T-helper 9 cell (primary cell): ENCODE data around the gene TTC27.
"Not testable (repeated sequence)": the region's sequence is repeated elsewhere in the genome, so short reads cannot be mapped to it uniquely, and the experiment has no call there.

ENCODE experiments used
- DNase-seq: peaks from one replicate; pipeline ENCODE4 v3.0.0-alpha.2; 2020

TTC27 gene

DNA sequence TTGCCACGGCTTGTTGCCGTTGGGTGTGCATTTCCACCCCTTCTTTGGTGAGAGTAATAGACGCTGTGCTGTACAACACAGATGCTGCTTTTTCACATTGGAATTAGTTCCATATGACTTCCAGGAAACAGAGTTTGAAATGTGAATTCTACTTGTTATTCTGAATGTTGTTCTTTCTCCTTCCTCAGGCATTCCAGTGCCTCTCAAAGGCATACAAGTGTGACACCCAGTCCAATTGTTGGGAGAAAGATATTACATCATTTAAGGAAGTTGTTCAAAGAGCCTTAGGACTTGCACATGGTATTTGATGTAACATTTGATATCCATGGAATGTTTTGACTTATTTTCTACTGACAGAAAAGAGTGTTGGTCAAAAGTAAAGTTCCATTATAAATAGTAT, 184.5 kb downstream of the TTC27 start:
- DNase-seq, result no peak

DNA sequence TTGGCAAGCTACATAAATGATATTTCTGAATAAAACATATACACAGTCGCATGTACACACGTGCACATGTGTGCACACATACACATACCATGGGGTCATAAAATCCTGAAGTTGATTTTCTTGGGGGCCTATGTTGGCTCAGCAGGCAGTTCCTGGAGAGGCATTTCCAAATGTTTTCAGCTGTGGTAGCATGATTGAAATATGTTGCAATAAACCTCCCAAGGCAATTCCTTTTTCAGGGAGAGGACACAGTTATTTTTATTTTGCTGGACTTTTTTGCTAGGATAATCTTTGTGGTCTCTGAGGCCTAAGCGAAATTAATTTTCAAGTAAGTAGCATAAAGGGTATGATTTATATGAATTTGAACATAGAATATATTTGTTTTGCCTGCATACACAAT, 192.2 kb downstream of the TTC27 start:
- no peak for DNase-seq

DNA sequence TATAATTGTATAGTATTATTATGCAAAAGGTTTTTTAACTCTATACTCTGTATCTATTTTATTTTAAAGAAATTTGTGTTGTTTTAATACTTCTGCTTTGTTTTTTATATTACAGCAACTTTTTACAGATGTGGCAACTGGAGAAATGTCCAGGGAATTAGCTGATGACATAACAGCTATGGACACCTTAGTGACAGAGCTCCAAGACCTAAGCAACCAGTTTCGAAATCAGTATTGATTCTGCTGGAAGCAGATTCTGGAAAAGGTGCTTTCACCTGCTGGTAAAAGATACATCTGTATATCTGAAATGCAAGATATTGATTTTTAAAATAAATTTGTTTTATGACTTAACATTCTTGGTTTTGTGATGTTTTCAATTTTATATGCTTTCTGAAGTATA, 192.9 kb downstream of the TTC27 start:
- DNase-seq, result no peak

DNA sequence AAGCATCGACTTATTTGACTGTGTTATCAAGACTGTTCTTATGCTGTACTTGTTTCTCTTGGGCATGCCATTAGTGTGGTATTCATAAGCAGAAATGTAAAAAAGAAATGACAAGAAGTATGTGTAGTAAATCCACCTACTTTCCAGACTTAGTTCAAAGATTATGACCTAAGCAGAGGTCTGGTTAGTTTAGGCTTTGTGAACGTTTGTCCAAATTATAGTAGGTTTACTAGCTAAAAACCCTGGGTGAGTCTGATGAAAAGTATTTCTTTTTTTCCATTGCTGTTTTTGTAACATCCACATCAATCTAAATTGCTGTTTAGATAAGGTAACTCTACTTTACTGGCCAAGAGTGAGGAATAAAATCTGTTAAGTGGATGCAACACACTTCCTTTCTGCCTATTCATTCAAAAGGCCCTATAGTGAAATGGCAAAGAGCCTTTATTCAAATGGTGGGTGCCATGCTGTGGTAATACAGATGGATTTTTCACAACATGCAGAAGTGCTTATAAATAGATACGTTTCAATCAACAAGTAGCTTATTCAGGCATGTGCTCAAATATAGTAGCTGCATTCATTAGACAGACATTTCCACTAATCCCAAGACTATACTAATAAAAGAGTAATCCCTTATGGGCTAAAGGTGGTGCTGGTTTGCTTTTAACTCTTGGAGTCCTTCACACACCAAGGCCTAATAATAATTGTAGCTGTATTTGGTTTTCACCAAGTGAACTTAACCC, 196.4 kb downstream of the TTC27 start:
- DNase-seq, result no peak

DNA sequence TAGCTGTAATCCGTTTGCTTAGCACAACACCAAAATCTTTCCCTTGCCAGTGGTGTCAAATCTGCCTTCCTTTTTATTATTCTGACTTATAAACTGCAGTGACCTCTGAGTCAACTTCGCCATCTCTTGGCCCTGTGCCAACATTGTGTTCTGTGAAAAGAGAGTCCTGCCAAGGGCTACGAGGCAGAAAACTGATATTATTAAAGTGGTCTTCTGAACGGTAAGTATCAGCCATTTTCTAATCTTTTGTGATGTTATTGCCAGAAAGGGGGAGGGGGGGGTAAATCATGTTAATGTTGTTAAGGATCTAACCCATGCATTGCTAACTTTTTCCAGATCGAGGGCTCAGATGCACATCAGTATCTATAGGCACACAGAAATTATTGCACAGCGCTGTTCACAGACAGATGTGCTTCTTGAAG, 197.5 kb downstream of the TTC27 start:
- DNase-seq, result no peak

DNA sequence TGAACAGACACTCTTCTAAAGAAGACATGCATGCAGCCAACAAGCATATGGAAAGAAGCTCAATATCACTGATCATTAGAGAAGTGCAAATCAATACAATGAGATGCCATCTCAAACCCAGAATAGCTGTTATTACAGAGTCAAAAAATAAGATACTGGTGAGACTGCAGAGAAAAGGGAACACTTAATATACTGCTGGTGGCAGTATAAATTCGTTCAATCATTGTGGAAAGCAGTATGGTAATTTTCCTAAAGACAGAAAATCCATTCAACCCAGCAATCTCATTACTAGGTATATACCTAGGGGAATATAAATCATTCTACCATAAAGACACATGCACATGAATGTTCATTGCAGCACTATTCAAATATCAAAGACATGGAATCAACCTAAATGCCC, 202.3 kb downstream of the TTC27 start:
- no peak for DNase-seq

DNA sequence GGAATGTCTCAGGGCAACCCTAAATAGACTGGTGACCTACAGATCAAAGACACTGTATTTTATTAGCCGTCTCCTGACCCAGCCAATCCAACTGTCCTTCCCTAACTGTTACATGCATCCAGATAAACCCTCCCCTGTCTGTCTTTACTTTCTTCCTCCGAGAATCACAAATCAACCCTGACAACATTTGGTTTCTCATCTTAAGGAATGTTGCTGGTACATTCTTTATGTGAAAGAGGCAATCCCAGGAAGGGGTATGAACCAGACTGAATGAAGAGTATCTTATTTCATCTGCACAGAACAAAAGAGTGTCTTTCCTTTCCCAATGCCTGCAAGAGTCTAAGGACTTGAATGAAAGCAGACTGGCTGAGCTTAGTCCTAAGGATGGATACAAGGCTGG, 205.0 kb downstream of the TTC27 start:
- DNase-seq, result no peak

DNA sequence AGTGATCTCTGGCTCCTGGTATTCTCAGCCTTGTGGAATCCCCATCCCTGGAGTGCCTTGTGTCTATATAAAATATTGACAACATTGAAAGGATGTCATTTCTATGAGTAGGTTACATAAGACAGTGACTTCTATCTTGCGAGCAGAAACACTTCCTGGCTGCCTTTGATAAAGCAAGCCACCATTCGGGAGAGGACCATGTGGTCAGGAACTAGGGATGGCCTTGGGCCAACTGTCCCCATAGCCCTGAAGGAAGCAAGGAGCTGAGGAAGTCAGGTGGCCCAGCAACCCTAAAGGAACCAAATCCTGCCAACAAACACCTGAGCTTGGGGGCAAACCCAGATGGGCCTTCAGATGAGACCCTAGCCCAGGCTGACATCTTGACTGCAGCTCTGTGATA, 205.9 kb downstream of the TTC27 start:
- no peak for DNase-seq

DNA sequence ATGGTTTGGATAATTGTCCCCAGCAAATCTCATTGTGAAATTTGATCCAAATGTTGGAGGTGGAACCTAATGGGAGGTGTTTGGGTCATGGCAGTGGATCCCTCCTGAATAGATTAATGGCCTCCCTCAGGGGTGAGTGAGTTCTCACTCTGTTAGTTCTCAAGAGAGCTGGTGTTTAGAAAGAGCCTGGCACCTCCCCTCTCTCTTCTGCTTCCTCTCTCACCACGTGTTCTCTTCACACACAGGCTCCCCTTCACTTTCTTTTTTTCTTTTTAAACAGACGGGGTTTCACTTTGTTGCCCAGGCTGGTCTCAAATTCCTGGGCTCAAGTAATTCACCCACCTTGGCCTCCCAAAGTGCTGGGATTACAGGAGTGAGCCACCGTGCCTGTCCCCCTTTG, 207.3 kb downstream of the TTC27 start:
- DNase-seq, result no peak

DNA sequence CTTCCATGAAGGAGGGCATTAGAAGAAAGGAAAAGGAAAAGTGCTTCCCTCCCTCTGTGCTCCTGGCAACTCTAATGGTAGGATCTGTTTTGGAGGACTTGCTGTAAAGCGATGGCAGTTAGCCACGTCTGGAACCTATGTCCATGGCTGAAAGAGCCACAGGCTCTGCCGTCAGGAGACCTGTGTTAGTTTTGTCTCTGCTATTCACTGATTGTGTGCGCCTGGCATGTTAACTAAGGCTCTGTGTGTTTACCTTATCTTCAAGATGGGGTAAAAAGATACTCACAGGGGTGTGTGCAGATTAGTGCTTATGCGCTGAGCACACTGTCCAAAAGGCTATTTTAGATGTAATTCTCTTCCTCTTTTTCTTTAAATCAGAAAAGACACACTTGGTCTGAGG, 209.1 kb downstream of the TTC27 start:
- no peak for DNase-seq

DNA sequence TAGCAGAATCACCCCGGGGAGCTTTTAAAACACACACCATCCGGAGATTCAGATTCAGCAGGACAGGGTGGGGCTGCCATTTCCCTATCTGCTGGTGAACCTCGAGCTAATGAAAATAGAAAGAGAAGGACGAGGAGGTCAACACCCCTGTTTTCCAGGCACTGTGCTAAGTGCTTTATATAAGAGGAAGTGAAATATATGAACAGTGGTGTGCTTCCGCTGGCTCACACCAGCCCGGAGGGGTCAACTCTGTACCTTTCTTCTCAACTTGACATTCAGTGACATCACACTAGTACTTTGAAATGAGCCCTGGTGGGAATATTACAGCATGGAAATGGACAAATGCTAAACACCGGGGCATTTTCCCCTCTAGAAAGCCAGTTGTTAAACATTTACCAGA, 210.6 kb downstream of the TTC27 start:
- DNase-seq, result no peak

DNA sequence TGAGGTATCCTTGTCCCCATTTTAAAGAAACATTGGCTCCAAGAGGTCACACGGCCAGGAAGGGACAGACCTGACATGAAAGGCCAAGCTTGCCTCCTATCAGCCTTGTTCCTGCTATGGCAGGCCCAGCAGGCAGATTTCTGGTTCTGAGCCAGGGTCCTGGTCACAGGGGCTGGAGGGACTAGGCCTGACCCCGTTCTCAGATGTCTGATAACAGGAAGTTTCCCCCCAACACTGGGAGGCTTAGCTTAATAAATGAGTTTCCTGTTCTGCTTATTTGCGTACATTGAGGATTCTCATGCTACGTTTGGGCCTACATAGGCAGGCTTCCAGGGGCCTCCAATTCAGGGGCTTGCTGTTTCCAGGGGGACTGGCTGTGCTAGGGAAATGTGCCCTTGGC, 211.1 kb downstream of the TTC27 start:
- no peak for DNase-seq

DNA sequence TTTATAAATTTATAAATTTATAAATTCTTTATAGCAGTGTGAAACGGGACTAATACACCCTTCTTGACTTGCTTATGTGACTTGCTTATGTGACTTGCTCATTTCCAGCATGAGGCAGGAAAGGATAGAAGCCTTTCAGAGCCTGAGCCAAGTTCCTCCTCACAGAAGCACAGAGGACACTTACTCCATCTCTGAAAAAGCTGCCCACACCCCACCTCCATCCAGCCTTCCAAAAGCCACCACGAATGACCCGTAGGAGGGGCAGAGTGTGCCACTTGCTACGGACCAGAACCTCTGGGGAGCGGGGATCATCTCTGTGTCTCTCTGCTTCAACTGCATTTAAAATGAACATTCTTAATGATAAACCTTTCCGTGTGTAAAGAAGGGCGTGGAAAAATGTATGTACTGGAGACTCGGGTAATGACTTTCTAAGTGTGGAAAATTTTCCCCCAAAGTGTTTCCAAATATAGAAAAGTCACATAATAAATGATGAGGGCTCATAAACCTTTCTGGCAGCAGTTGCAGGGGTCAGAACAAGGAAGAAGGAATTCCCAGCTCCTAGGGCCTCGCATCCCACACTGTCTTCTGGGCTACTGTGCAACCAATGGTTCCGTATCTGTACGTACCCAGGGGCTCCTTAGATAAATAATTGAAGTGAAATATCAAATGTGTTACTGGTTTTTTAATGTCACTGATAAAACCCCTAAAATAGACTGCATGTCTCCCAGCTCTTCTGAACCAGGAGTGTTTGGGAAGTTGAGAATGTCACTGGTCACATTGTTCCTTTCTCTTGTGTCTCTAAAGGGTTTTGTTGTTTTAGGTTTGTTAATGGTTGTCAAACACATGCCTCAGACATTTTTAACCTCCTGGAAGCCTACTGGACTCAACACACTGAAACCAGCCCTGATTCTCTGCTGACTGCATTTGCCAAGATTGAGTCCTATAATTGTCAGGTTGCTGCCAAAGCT, 214.4 kb downstream of the TTC27 start:
- no peak for DNase-seq

DNA sequence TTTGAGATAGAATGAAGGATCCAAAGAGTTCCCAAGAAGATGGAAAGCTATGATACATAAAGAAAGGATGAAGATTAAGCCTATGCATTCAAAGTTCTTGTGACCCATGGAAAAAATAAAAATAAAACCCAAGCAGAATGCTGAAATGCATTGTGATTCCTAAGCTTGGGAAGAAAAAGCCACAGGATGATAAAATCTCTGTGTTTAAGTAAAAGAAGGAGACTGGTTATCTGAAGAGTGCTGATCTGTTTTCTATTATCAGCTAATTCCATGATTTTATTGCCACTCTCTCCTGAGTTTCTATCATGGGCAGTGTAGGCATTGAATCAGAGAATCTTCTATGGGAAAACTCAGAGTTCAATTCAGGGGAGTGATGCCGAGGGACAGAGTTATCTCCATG, 215.8 kb downstream of the TTC27 start:
- DNase-seq, result no peak

DNA sequence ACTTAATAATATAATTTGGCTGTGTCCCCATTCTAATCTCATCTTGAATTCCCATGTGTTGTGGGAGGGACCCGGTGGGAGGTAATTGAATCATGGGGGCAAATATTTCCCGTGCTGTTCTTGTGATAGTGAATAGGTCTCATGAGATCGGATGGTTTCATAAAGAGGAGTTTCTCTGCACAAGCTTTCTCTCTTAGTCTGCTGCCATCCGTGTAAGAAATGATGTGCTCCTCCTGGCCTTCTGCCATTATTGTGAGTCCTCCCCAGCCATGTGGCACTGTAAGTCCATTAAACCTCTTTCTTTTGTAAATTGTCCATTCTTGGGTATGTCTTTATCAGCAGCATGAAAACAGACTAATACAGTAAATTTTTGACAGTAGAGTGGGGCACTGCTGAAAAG, 216.4 kb downstream of the TTC27 start:
- DNase-seq, result no peak

DNA sequence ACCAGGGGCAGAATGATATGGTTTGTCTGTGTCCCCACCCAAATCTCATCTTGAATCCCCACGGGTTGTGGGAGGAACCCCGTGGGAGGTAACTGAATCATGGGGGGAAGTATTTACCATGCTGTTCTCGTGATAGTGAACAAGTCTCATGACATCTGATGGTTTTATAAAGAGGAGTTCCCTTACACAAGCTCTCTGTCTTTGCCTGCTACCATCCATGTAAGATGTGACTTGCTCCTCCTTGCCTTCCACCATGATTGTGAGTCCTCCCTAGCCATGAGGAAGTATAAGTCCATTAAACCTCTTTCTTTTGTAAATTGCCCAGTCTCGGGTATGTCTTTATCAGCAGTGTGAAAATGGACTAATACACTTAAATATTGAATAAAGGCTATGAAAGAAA, 218.4 kb downstream of the TTC27 start:
- DNase-seq, result not testable (repeated sequence)

DNA sequence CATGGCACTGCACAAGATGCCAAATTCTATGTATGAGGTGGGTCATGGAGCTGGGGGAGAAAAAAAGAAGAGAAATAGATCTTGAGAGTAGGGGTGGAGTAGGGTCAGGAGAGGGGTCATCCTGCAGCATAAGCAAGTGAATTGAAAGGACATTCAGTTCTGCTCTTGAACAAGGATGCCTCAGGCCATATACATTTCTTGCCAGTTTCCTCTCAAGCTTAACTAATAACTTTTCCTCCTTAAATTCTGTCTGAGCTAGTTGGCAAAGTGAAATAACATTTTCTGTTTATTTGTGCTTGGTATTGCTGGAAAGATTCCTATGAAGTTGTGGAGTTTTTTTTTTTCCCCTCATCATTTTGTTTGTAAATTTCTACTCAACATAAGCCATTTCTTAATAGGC, 219.9 kb downstream of the TTC27 start:
- no peak for DNase-seq

DNA sequence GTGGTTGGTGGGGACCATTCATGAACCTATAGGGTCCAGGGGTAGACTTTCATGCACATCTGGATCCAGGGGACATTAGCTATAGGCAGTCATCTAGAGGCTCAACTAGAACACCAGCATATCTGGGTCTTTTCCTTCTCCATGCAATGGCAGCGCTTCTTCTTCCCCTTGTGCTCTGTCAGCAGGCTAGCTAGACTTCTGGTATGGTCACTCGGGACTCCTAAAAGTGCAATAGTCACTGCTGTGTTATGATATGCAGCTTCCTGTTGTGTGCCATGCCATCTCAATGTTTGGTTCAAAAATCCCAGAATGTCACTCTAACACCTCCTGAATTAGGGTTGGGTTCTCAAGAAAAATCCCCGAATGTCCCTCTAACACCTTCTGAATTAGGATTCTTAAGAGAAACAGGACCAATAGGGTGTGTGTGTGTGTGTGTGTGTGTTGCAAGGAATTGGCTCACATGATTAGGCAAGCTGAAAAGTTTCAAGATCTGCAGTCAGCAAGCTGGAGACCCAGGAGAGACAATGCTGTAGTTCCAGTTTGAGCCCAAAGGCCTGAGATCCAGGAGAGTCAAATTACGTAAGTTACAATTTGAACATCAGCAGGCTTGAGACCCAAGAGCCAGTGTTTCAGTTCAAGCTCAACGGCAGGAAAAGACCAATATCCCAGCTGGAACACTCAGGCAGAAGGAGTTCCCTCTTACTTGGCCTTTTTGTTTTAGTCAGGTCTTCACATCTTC, 221.8 kb downstream of the TTC27 start:
- no peak for DNase-seq

DNA sequence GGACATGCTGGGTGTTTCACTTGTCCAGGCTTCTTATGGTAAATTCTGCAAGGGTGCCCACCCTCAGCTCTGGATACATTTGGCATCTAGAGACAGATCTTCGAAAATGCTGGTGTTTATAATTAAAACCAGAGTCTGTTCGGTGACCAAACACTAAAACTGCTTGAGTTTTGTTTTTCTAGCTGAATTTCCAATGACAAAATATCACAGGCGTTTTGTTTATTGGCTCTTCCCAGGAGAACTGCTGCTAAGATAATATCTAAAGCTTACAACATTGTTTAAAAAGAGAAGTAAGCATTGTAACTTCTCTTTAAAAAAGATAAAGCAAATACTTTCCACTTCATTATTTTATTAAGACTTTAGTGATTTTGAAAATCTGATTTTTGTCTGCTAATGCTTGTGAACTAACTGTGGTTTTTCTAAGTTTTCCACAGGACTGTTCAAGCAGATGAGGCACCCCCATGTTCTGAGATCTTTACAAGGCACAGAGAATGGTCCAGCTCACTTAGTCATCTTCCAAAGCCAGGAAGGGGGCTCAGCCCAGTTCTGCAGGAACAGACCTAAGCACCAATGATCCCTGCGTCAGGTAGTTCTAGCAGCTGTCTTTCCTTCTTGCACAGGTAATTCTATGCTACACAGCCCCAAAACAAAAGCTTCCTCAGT, 224.1 kb downstream of the TTC27 start:
- no peak for DNase-seq

DNA sequence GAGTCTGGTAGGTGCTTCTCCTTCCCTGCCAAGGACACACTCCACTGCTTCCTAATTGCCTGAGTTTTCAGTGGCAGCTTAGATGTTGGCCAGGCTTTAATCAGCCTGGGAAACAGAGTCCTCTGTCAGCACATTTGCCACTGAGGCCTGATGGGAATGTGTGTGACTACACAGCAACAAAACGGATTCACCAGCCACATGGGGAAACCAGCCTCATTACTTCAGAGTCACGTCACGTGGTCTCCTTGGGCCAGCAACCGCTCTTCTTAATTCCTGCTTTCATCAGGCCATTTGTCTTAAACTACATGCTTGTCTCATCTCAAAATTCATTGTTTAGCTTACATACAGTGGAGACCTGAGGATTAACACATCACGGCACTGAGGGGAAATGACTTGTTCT, 225.0 kb downstream of the TTC27 start:
- DNase-seq, result no peak

DNA sequence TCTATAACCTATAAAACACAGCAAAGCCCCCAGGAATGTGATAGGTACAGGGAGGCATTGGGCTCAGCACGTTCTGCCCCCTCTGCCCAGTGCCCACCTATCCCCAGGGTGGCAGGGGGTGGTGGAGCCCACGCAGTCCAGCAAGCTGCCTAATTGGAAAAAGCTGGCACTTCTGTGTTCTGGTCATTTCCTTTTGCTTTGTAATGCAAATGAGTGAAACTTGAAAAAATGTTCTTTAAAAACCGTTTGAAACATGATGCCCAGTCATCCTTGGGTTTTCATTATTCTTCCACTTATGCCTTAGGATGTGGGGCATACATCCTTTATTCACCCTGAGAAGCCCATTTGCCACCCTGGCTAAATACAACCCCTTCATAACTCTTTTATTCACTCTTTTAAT, 229.0 kb downstream of the TTC27 start:
- no peak for DNase-seq

DNA sequence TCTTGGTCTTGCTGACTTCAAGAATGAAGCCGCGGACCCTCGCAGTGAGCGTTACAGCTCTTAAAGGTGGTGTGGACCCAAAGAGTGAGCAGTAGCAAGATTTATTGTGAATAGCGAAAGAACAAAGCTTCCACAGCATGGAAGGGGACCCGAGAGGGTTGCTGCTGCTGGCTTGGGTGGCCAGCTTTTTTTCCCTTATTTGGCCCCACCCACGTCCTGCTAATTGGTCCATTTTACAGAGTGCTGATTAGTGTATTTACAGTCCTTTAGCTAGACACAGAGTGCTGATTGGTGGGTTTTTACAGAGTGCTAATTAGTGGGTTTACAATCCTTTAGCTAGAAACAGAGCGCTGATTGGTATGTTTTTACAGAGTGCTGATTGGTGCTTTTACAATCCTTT, 230.9 kb downstream of the TTC27 start:
- DNase-seq, result no peak

DNA sequence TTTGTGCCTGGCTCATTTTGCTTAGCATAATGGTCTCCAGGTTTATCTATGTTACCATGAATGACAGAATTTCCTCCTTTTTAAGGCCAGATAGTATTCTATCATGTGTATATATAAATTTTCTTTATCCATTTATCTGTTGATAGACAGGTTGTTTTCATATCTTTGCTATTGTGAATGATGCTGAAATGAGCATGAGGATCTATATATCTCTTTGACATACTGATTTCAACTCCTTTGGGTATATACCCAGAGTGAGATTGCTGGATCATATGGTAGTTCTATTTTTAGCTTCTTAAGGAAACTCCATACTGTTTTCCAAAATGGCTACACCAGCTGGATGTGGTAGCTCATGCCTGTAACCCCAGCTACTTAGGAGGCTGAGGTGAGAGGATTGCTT, 232.5 kb downstream of the TTC27 start:
- DNase-seq, result no peak
